B cell (primary cell): Measurements from ENCODE around the gene C19orf12. TPM values are rescaled to one million over a fixed set of nuclear protein-coding genes. Genes with fewer than 3 reads are reported as not detected.

Experiments
- ATAC-seq: fragments of 200-7000 bp; cut with Tn5 transposase; one replicate; pipeline ENCODE4 v1.10.0; 2021; ENCODE audit warnings: low read depth, mild to moderate bottlenecking, moderate number of reproducible peaks, moderate library complexity
- CTCF ChIA-PET: fragments of 350-600 bp; sonication (Branson Sonifier 250); formaldehyde crosslinking; loops from one replicate; lab custom pipeline; 2021; ENCODE audit warnings: antibody characterized with exemption, inconsistent platforms; lab: Charles Lee
- POLR2A ChIA-PET: fragments of 350-600 bp; sonication (Branson Sonifier 250); formaldehyde crosslinking; loops from one replicate; lab custom pipeline; 2021; ENCODE audit warnings: antibody characterized with exemption; lab: Charles Lee
- DNase-seq: peaks from one replicate; pipeline ENCODE4 v3.0.0; 2013
- H2AFZ ChIP-seq: 2 replicates; pipeline ENCODE4 v1.6.1; 2012; ENCODE audit warnings: mild to moderate bottlenecking, low read depth, low read length; ENCODE audit not compliant: insufficient read depth, poor library complexity, severe bottlenecking
- H3K27ac ChIP-seq, 2 donors: 1 replicate in 1 of 2; 2 replicates in 1 of 2; pipeline ENCODE4 v1.5.1; 2012 to 2013; ENCODE audit warnings: low read length in 2 of 2, mild to moderate bottlenecking in 2 of 2, moderate library complexity in 1 of 2
- H3K27me3 ChIP-seq, 4 experiments: fragments of 200-600 bp in 1 of 4; sonication (generic) in 1 of 4; replicated peaks in 1 of 4; 1 replicate in 2 of 4; 2 replicates in 2 of 4; pipeline versions ENCODE4 v1.6.1 to v1.7.0; 2013 to 2016; ENCODE audit warnings: low read length in 3 of 4, mild to moderate bottlenecking in 2 of 4, mixed read lengths in 1 of 4, moderate library complexity in 1 of 4; ENCODE audit not compliant: insufficient read depth in 4 of 4, control insufficient read depth in 3 of 4; ENCODE audit errors: control extremely low read depth in 1 of 4
- H3K36me3 ChIP-seq, 2 experiments: replicated peaks in 1 of 2; 1 replicate in 1 of 2; 2 replicates in 1 of 2; pipeline versions ENCODE4 v1.6.1 to v1.7.1; 2013; ENCODE audit warnings: low read length in 1 of 2; ENCODE audit not compliant: insufficient read depth in 2 of 2, control insufficient read depth in 1 of 2; ENCODE audit errors: control extremely low read depth in 1 of 2, extremely low read depth in 1 of 2
- H3K4me1 ChIP-seq, 2 donors: fragments of 200-600 bp in 1 of 2; sonication (generic) in 1 of 2; 1 replicate in 1 of 2; 2 replicates in 1 of 2; pipeline versions ENCODE4 v1.5.1 to v1.6.1; 2013 to 2017; ENCODE audit warnings: low read length in 2 of 2; ENCODE audit not compliant: control insufficient read depth in 2 of 2, insufficient read depth in 2 of 2
- H3K4me2 ChIP-seq: replicated peaks from 2 replicates; pipeline ENCODE3; 2012; ENCODE audit warnings: mild to moderate bottlenecking, low read depth, low read length; ENCODE audit not compliant: poor library complexity, severe bottlenecking
- H3K4me3 ChIP-seq, 5 experiments: fragments of 200-600 bp in 1 of 5; sonication (generic) in 1 of 5; 1 replicate in 3 of 5; 2 replicates in 2 of 5; pipeline versions ENCODE4 v1.5.1 to v1.7.0; 2011 to 2016; ENCODE audit warnings: low read length in 4 of 5, mild to moderate bottlenecking in 4 of 5, low read depth in 2 of 5, control low read depth in 1 of 5, moderate library complexity in 1 of 5; ENCODE audit not compliant: insufficient read depth in 1 of 5; ENCODE audit errors: control extremely low read depth in 1 of 5, extremely low read depth in 1 of 5
- H3K79me2 ChIP-seq: fragments of 200-600 bp; sonication (generic); one replicate; pipeline ENCODE4 v1.6.0; 2016; ENCODE audit warnings: low read length; ENCODE audit not compliant: control insufficient read depth, insufficient read depth
- H3K9ac ChIP-seq: fragments of 200-600 bp; sonication (generic); 2 replicates; pipeline ENCODE4 v1.6.1; 2017; ENCODE audit warnings: mild to moderate bottlenecking, low read length, moderate library complexity
- H3K9me3 ChIP-seq, 3 donors: one replicate each; pipeline versions ENCODE4 v1.6.1 to v1.7.1; 2013; ENCODE audit warnings: low read length in 2 of 3; ENCODE audit not compliant: control insufficient read depth in 2 of 3, insufficient read depth in 1 of 3; ENCODE audit errors: control extremely low read depth in 1 of 3
- H4K20me1 ChIP-seq: 2 replicates; pipeline ENCODE4 v1.6.0; 2012; ENCODE audit warnings: mild to moderate bottlenecking, low read length; ENCODE audit not compliant: insufficient read depth, control insufficient read depth, poor library complexity, severe bottlenecking
- H3K27ac Mint-ChIP-seq: one replicate; pipeline ENCODE4 v1.8.0; 2021; ENCODE audit warnings: mixed read lengths
- H3K27me3 Mint-ChIP-seq: one replicate; pipeline ENCODE4 v1.8.0; 2021; ENCODE audit warnings: mixed read lengths
- H3K4me1 Mint-ChIP-seq: one replicate; pipeline ENCODE4 v1.8.0; 2021; ENCODE audit warnings: mixed read lengths
- H3K4me3 Mint-ChIP-seq: one replicate; pipeline ENCODE4 v1.8.0; 2021; ENCODE audit warnings: mixed read lengths
- H3K9me3 Mint-ChIP-seq: one replicate; pipeline ENCODE4 v1.8.0; 2022; ENCODE audit warnings: mixed read lengths; ENCODE audit not compliant: insufficient read depth
- EZH2 ChIP-seq: IDR thresholded peaks from 2 replicates; pipeline ENCODE4 v1.6.1; 2012; ENCODE audit warnings: borderline replicate concordance, low read depth, mild to moderate bottlenecking, moderate library complexity, low read length; ENCODE audit not compliant: insufficient read depth, poor library complexity, severe bottlenecking
- WGBS: methylation state at CpG from one replicate; pipeline ENCODE4 v1.1.5; 2013; ENCODE audit warnings: missing lambda C conversion rate; ENCODE audit not compliant: insufficient coverage; 5-methylcytosine and 5-hydroxymethylcytosine counted together
- intact Hi-C: fragments of 100-400 bp; cut with micrococcal nuclease; formaldehyde crosslinking; loops from one replicate; pipeline ENCODE4 v1.10.0; 2022
- polyA plus RNA-seq: library from polyadenylated mRNA; depleted of rRNA; stranded (reverse); fragments of >200 nt; gene quantifications from 2 replicates; pipeline ENCODE4 v1.2.3, GENCODE V29; 2012
- total RNA-seq, 2 donors: library from RNA; stranded (reverse); fragments of 120-200 nt in 1 of 2; gene quantifications; 1 replicate in 1 of 2; 2 replicates in 1 of 2; pipeline versions ENCODE4 v1.2.3 to v1.2.4, GENCODE V29; 2013 to 2022
- TF ChIP-seq, protein P1 (sequence below): fragments of 200-600 bp; IDR thresholded peaks from one replicate; pipeline ENCODE4 v1.8.0; 2022; ENCODE audit warnings: antibody characterized with exemption, mild to moderate bottlenecking

C19orf12 gene
- total and polyA plus RNA-seq, 2 donors (not counting 1 experiment from before 2014, with no cell fraction given) = 12.6 to 29.4 TPM

DNA sequence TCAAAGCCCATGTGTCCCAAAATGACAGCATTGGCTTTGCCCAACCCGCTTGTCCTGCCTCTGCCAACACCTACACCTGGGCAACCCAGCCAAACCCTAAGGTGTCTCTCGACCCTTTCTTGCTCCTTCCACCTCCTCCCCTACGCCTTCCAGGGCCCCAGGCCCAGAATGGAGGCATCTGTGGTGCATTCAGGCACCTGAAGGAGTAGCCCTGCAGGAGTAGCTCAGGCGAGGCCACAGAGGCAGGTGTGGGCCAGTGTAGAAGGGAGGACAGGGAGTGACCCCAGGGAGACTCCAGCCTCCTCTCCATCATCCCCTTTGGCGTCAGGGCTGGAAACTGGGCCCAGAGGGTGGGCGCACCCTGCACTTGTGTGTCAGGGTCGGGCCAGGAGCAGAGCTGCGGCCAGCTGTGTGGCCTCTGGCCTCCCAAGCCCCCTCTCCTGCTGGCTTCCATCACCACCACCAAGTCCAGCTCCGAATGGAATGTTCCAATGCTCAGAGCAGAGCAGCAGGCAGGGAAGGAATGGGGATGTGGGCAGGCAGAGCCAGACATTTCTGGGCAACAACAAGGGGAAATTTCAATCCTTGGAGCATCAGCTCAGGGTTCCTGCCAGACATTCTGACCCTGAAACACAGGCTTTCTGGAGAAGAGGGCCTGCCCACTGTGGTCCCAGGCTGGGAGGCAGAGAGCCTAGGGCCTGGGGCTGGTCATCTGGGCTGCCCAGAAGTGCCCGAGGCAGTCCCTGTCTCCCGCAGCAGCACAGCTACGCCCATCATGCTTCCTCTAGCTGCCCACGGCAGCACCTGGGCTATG is 33.4 kb downstream of the C19orf12 start:
- peaks cover 13% of the 10 kb centered on the region for H3K79me2 ChIP-seq
- H4K20me1 ChIP-seq = no peaks in the 10 kb centered on the region
- no peak overlapping the region for H3K4me3 ChIP-seq
- Mint-ChIP-seq H3K27me3 (no peaks in the 10 kb centered on the region), H3K4me3 (peak overlapping the region; percentile 70), H3K27ac (peak overlapping the region; percentile 20), H3K4me1 (peaks cover 28% of the 10 kb centered on the region), H3K9me3 (no peaks in the 10 kb centered on the region)
- ChIA-PET POLR2A (no interaction called here), CTCF (interaction anchor here (1.0 to 1.4 kb wide), 4 partner anchors 9 to 35 kb away, joined by 3 to 5 read pairs (median 4); partner anchors contain the start of gene PLEKHF1)
- DNase-seq = no peak
- intact Hi-C loops = loop anchor here (2.0 kb wide), 1 partner anchor 17 kb away; the partner anchor contains the start of gene PLEKHF1
- no peak overlapping the region for H3K9ac ChIP-seq
- no peaks in the 10 kb centered on the region for H3K36me3 ChIP-seq
- H2AFZ ChIP-seq = no peak overlapping the region
- 93% methylated on average over 12 of the region's 13 CpGs for WGBS
- H3K9me3 ChIP-seq = no peaks in the 10 kb centered on the region
- peak overlapping the region; percentile 69 for H3K4me2 ChIP-seq
- ATAC-seq = no peak
- H3K27me3 ChIP-seq = no peaks in the 10 kb centered on the region
- TF ChIP-seq, protein P1, sequence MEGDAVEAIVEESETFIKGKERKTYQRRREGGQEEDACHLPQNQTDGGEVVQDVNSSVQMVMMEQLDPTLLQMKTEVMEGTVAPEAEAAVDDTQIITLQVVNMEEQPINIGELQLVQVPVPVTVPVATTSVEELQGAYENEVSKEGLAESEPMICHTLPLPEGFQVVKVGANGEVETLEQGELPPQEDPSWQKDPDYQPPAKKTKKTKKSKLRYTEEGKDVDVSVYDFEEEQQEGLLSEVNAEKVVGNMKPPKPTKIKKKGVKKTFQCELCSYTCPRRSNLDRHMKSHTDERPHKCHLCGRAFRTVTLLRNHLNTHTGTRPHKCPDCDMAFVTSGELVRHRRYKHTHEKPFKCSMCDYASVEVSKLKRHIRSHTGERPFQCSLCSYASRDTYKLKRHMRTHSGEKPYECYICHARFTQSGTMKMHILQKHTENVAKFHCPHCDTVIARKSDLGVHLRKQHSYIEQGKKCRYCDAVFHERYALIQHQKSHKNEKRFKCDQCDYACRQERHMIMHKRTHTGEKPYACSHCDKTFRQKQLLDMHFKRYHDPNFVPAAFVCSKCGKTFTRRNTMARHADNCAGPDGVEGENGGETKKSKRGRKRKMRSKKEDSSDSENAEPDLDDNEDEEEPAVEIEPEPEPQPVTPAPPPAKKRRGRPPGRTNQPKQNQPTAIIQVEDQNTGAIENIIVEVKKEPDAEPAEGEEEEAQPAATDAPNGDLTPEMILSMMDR = no peak
- TF ChIP-seq EZH2 = no peak
- no peak overlapping the region for H3K27ac ChIP-seq
- peaks cover 30 to 45% of the 10 kb centered on the region in 2 donors for H3K4me1 ChIP-seq

DNA sequence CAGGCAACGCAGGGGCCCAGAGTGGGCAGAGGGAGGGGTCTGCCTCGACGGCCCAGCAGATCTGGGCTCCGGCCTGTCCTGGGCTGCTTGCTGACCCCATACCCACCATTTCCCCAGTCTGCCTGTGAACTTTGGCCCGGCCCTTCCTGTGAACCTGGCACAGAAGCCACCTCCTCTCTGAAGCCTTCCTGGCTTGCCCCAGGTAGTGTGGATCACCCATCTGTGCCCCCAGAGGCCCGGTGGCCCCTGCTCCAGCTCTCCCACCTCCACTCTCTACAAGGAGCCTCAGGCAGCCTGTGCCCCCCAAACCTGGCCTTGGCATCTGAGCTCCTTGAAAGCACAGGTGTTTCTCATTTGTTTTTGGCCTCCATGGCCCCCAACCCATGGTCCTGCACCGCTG is 34.1 kb downstream of the C19orf12 start:
- Mint-ChIP-seq H3K27me3 (no peaks in the 10 kb centered on the region), H3K4me3 (peak overlapping the region; percentile 70), H3K27ac (peak overlapping the region; percentile 79), H3K9me3 (no peaks in the 10 kb centered on the region), H3K4me1 (peaks cover 31% of the 10 kb centered on the region)
- peak overlapping the region; percentile 71 for H2AFZ ChIP-seq
- POLR2A ChIA-PET = no interaction called here
- no peaks in the 10 kb centered on the region for H3K27me3 ChIP-seq
- H3K36me3 ChIP-seq = peaks cover 0 to under 1% of the 10 kb centered on the region in 2 experiments
- peak overlapping the region; percentile 69 for H3K4me2 ChIP-seq
- peak overlapping the region; percentile 56 to 63 for H3K27ac ChIP-seq
- peak overlapping the region; percentile 33 for H3K9ac ChIP-seq
- intact Hi-C loops = loop anchor here (1.0 to 2.0 kb wide), 3 partner anchors 10 to 16 kb away; partner anchors contain the start of gene PLEKHF1
- no peaks in the 10 kb centered on the region for H4K20me1 ChIP-seq
- H3K4me1 ChIP-seq = peaks cover 30 to 45% of the 10 kb centered on the region in 2 donors
- peak overlapping the region in 2 of 5 experiments; percentile 9 to 15 for H3K4me3 ChIP-seq
- CTCF ChIA-PET = interaction anchor here (1.0 to 1.4 kb wide), 4 partner anchors 8 to 35 kb away, joined by 4 to 5 read pairs (median 4); partner anchors contain the start of gene PLEKHF1
- WGBS = 40% methylated on average over 7 of the region's 7 CpGs
- ATAC-seq = no peak
- no peak for DNase-seq
- H3K9me3 ChIP-seq = no peaks in the 10 kb centered on the region
- peaks cover 19% of the 10 kb centered on the region for H3K79me2 ChIP-seq
- TF ChIP-seq, protein P1 = no peak
- no peak for TF ChIP-seq EZH2
